Transverse colon (tissue), 4 donors: Measurements from ENCODE around the gene ZSCAN1. TPM values are rescaled to one million over a fixed set of nuclear protein-coding genes. Genes with fewer than 3 reads are reported as not detected.

Experiments
- DNase-seq: peaks from one replicate; pipeline ENCODE4 v3.0.0-alpha.2; 2019
- H3K27ac ChIP-seq, 4 donors: fragments of 200-600 bp; sonication (generic); 2 replicates each; pipeline ENCODE4 v1.5.1; 2016 to 2018; ENCODE audit warnings: inconsistent platforms in 4 of 4
- H3K27me3 ChIP-seq: fragments of 200-600 bp; sonication (generic); 2 replicates; pipeline ENCODE4 v1.5.1; 2017; ENCODE audit warnings: inconsistent platforms
- H3K36me3 ChIP-seq, 4 donors: fragments of 200-600 bp; sonication (generic); 2 replicates each; pipeline ENCODE4 v1.5.1; 2017 to 2019; ENCODE audit warnings: inconsistent platforms in 4 of 4
- H3K4me1 ChIP-seq, 4 donors: fragments of 200-600 bp; sonication (generic); 2 replicates each; pipeline ENCODE4 v1.5.1; 2017 to 2020; ENCODE audit warnings: inconsistent platforms in 4 of 4
- H3K4me3 ChIP-seq, 4 donors: fragments of 200-600 bp; sonication (generic); 1 replicate in 1 of 4; 2 replicates in 3 of 4; pipeline versions ENCODE4 v1.5.1 to v1.6.1; 2017 to 2019; ENCODE audit warnings: inconsistent platforms in 4 of 4
- H3K9me3 ChIP-seq, 2 donors: fragments of 200-600 bp; sonication (generic); 2 replicates each; pipeline ENCODE4 v1.5.1; 2017 to 2019; ENCODE audit warnings: inconsistent platforms in 2 of 2
- EP300 ChIP-seq: sonication (generic); formaldehyde crosslinking; IDR thresholded peaks from one replicate; pipeline ENCODE4 v1.6.1; 2017; ENCODE audit warnings: antibody characterized with exemption, low read depth
- POLR2A ChIP-seq: fragments of 450-650 bp; IDR thresholded peaks from one replicate; pipeline ENCODE4 v1.6.1; 2016; ENCODE audit warnings: antibody characterized with exemption, mild to moderate bottlenecking, moderate library complexity
- POLR2AphosphoS5 ChIP-seq, 3 donors: sonication (generic); formaldehyde crosslinking; IDR thresholded peaks; one replicate each; pipeline ENCODE4 v1.6.1; 2016; ENCODE audit warnings: antibody characterized with exemption in 3 of 3
- WGBS, 2 donors: methylation state at CpG; one replicate each; pipeline ENCODE4 v1.1.5; 2018; ENCODE audit warnings: low coverage in 1 of 2; 5-methylcytosine and 5-hydroxymethylcytosine counted together
- in situ Hi-C, 4 donors: fragments of 200-750 bp; cut with MboI; loops; one replicate each; pipeline versions ENCODE4 v1.15.0 to v1.15.1; 2017; ENCODE audit warnings: low sequenced_read_pairs in 3 of 4, low pct_ligation_motif_present in 1 of 4, low pct_unique_long_range_greater_than_20kb in 1 of 4
- intact Hi-C: fragments of 100-400 bp; cut with DNase I; formaldehyde crosslinking; loops from one replicate; pipeline ENCODE4 v1.15.1; 2023; ENCODE audit warnings: low total_unique reads
- total RNA-seq, 4 donors: library from RNA; depleted of rRNA; stranded (reverse); fragments of >200 nt; gene quantifications; one replicate each; pipeline ENCODE4 v1.1.0, GENCODE V29; 2016
- TF ChIP-seq, protein P1 (sequence below), 5 experiments: fragments of 200-600 bp in 3 of 5; fragments of 450-650 bp in 2 of 5; sonication (generic) in 3 of 5; IDR thresholded peaks; 1 replicate in 2 of 5; 2 replicates in 3 of 5; pipeline ENCODE4 v1.5.1; 2016 to 2017; ENCODE audit warnings: antibody characterized with exemption in 5 of 5, inconsistent platforms in 3 of 5, mild to moderate bottlenecking in 2 of 5, moderate library complexity in 1 of 5

The ZSCAN1 gene
- total RNA-seq, 4 donors from 2014 or later: not detected

DNA sequence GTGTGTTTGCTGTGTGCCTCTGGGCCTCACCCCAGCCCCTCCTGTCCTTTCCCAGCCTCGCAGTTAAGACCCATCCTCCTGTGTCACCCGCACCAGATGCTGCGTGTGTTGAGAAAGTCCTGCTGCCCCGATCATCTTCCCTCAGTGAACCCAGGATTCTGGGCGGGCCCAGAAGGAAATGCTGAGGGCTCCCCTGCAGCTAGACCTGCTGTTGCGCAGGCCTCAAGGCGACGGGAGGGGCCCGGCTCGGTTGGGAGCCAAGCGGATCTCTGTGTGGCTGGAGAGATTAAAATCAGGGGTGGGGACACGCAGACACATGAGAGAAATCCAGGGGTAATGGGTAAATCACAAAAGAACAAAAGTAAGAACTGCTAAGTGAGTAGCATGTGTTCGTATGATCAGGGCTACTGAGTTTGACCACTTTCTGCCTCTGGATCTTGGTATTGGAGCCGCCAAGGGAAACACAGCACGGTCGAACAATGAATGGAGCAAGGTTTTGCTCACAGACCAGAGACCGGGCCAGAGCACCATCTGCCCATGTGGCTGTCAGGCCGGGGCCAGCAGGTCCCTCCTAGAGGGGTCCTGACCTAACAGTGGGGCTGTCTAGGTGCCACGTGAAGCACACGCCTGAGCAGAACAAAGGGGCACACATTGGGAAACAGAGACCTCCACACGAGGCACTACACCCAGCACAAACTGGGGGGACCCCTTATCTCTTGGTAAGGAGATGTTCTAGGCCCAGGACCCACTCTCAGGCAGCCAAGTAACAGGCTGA is 7.1 kb downstream of the ZSCAN1 start:
- Histone ChIP-seq H3K27me3 (no peaks in the 10 kb centered on the region), H3K27ac (no peak overlapping the region), H3K4me3 (no peak overlapping the region), H3K36me3 (no peaks in the 10 kb centered on the region), H3K4me1 (no peaks in the 10 kb centered on the region), H3K9me3 (peaks cover 8 to 41% of the 10 kb centered on the region in 2 donors)
- intact Hi-C loops (no loop called here), in situ Hi-C loops (no loop called here)
- no peak for DNase-seq
- TF ChIP-seq, protein P1, sequence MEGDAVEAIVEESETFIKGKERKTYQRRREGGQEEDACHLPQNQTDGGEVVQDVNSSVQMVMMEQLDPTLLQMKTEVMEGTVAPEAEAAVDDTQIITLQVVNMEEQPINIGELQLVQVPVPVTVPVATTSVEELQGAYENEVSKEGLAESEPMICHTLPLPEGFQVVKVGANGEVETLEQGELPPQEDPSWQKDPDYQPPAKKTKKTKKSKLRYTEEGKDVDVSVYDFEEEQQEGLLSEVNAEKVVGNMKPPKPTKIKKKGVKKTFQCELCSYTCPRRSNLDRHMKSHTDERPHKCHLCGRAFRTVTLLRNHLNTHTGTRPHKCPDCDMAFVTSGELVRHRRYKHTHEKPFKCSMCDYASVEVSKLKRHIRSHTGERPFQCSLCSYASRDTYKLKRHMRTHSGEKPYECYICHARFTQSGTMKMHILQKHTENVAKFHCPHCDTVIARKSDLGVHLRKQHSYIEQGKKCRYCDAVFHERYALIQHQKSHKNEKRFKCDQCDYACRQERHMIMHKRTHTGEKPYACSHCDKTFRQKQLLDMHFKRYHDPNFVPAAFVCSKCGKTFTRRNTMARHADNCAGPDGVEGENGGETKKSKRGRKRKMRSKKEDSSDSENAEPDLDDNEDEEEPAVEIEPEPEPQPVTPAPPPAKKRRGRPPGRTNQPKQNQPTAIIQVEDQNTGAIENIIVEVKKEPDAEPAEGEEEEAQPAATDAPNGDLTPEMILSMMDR (IDR thresholded peaks at IDR 0.05): no peak
- 90% methylated on average over 6 to 21 of the region's 21 CpGs for WGBS, 2 donors

DNA sequence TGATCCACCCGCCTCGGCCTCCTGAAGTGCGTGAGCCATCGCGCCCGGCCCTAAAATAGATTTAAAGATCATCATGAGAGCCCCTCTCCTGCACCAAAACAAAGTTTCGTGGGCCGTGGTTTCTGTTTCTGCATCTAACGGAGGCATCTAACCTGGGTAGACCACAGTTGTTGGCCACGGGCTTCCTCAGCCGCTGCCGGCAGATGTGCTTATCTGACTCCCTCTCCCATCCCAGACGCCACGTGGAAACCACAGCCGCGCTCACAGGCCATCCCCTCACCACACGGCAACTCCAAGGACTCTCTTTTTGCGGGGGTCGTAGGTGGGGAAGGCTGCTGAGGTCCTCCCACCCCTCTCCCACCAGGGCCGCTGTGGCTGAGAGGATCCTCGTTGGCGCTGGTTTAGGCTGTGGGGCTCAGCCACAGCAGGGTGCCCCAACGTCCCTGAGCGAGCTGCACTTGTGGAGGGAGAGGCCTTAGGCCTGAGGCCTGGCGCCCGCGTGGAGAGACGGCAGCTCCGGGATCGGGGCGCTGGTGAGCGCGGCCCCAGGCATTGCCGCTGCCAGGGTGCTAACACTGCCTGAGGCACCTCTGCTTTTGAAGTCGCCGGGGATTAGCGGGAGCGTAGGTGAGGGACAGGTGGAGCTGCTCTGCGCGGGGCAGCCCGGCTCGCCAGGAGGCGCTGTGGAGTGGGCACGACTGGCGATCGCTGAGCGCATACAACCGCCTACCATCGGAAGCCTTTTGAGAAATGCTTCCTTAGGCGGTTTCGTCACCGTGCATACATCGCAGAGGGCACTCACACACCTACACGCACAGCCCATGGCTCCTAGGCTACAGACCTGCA is 8.9 kb downstream of the ZSCAN1 start:
- Histone ChIP-seq H3K4me3 (no peak overlapping the region), H3K27ac (no peak overlapping the region), H3K27me3 (no peaks in the 10 kb centered on the region), H3K4me1 (no peaks in the 10 kb centered on the region), H3K36me3 (no peaks in the 10 kb centered on the region), H3K9me3 (peaks cover 16 to 41% of the 10 kb centered on the region in 2 donors)
- DNase-seq: no peak
- TF ChIP-seq EP300 (no peak), POLR2AphosphoS5 (IDR thresholded peaks at IDR 0.05) (no peak), POLR2A (no peak)
- TF ChIP-seq, protein P1 (IDR thresholded peaks at IDR 0.05): no peak
- in situ Hi-C loops: no loop called here
- 46 to 70% methylated on average over 5 to 52 of the region's 54 CpGs for WGBS, 2 donors
- intact Hi-C loops: no loop called here

DNA sequence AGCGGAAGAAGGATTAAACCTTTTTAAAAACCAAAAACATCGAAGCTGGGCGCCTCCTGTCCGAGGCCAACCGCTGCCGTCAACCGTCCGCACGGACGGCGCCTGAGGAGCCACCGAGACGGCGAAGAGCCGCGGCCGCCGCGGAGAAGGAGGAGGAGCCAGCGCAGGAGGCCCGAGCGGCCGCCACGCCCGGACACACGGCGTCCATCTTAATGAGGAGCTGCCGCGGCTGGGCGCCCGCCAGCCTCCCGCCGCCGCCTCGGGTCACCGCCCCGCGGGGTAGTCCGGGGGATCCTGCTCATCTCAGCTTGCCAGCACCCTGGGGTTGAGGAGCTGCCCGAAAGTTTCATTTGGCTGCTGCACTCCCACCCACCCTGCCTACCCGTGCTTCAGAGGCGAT is 10.6 kb downstream of the ZSCAN1 start:
- H3K4me1 ChIP-seq: no peaks in the 10 kb centered on the region
- no peaks in the 10 kb centered on the region for H3K36me3 ChIP-seq
- TF ChIP-seq POLR2AphosphoS5 (IDR thresholded peaks at IDR 0.05) (no peak), EP300 (no peak), POLR2A (no peak)
- TF ChIP-seq, protein P1 (IDR thresholded peaks at IDR 0.05): no peak
- 81 to 89% methylated on average over 17 to 40 of the region's 42 CpGs for WGBS, 2 donors
- H3K4me3 ChIP-seq: no peak overlapping the region
- in situ Hi-C loops (no loop called here), intact Hi-C loops (no loop called here)
- no peak for DNase-seq
- peaks cover 20 to 47% of the 10 kb centered on the region in 2 donors for H3K9me3 ChIP-seq
- H3K27ac ChIP-seq: no peak overlapping the region
- H3K27me3 ChIP-seq: no peaks in the 10 kb centered on the region

DNA sequence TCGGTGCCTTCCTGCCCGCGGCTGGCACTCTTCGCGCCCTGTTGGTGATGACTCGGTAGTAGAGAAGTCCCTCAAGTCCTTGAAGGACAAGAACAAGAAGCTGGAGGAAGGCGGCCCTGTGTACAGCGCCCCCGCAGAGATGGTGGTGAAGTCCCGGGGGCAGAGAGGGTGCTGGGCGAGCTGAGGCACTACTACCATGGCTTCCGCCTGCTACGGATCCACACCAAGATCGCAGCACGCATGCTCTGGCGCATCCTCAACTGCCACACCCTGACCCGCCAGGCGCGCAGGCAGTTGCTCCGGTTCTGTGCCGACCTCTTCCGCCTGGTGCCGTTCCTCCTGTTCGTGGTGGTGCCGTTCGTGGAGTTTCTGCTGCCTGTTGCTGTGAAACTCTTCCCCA is 11.1 kb downstream of the ZSCAN1 start:
- Histone ChIP-seq H3K36me3 (no peaks in the 10 kb centered on the region), H3K27ac (no peak overlapping the region), H3K4me1 (no peaks in the 10 kb centered on the region), H3K4me3 (no peak overlapping the region), H3K27me3 (no peaks in the 10 kb centered on the region), H3K9me3 (peaks cover 24 to 51% of the 10 kb centered on the region in 2 donors)
- WGBS, 2 donors: 94% methylated on average over 26 of the region's 26 CpGs; no CpG with 5 or more reads in 1 of the 2 donors
- intact Hi-C loops (no loop called here), in situ Hi-C loops (no loop called here)
- no peak for DNase-seq
- TF ChIP-seq POLR2AphosphoS5 (IDR thresholded peaks at IDR 0.05): no peak
- TF ChIP-seq, protein P1 (IDR thresholded peaks at IDR 0.05): no peak
- no peak for TF ChIP-seq POLR2A
- no peak for TF ChIP-seq EP300
